ENCODE data around the gene DLG1. TPM values are rescaled to one million over a fixed set of nuclear protein-coding genes. Genes with fewer than 3 reads are reported as not detected.
"Not testable (repeated sequence)": the region's sequence is repeated elsewhere in the genome, so short reads cannot be mapped to it uniquely, and the experiment has no call there.

DLG1 gene
- total RNA-seq, 1 experiment from 2014 or later: 89.8 TPM

DNA sequence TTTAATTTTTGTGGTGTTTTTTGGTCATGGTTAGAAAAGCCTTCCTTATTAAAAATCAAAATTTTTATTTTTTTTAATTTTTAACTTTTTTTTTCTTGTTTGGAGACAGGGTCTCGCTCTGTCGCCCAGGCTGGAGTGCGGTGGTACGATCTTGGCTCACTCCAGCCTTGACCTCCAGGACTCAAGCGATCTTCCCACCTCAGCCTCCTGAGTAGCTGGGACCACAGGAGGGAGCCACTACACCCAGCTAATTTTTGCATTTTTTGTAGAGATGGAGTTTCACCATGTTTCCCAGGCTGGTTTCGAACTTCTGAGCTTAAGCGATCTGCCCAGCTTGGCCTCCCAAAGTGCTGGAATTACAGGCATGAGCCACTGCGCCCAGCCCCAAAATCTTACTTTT lies 21.6 kb downstream of the DLG1 start:
- BruUV-seq (replicated peaks); H3K9ac ChIP-seq (ENCODE audit: low read length); H2AFZ ChIP-seq (ENCODE audit: low read depth, low read length, poor library complexity, severe bottlenecking); H3K4me2 ChIP-seq (ENCODE audit: low read length); DNase-seq (ENCODE audit: low read depth, low spot score); H3K4me1 ChIP-seq (ENCODE audit: control insufficient read depth in 1 of 2, insufficient read depth in 2 of 2, low read length in 2 of 2); H3K27me3 ChIP-seq (ENCODE audit: insufficient read depth, low read length); H4K20me1 ChIP-seq (ENCODE audit: insufficient read depth); intact Hi-C loops (cut with micrococcal nuclease); H3K9me3 ChIP-seq (ENCODE audit: control insufficient read depth in 1 of 2, insufficient read depth in 1 of 2, low read depth in 1 of 2, low read length in 2 of 2); H3K27ac ChIP-seq (ENCODE audit: low read depth, low read length); H3K4me3 ChIP-seq (replicated peaks in 1 of 2; ENCODE audit: low read depth in 1 of 2, low read length in 2 of 2); H3K9me2 ChIP-seq (ENCODE audit: insufficient read depth): not testable (repeated sequence)
- ChIA-PET CTCF (interaction anchor here (0.7 to 1.1 kb wide), 2 partner anchors 11 to 21 kb away, joined by 3 read pairs; no protein-coding TSS in a partner anchor), RAD21 (ENCODE audit: low non-redundant PET in 1 of 2, low total read pairs in 2 of 2, uncharacterized antibody in 2 of 2, unreplicated experiment in 2 of 2) (interaction anchor here in 1 of 2 experiments (0.7 kb wide), 1 partner anchor 59 kb away, joined by 3 read pairs; no protein-coding TSS in a partner anchor), POLR2A (interaction anchor here (0.7 to 1.0 kb wide), 2 partner anchors 9 to 33 kb away, joined by 3 read pairs; no protein-coding TSS in a partner anchor)
- peaks cover 2 to 25% of the 10 kb centered on the region in 2 experiments; a peak in 2 of 4 replicates for H3K36me3 ChIP-seq (ENCODE audit: control insufficient read depth in 1 of 2, insufficient read depth in 2 of 2, low read length in 2 of 2)
- peak; percentile 53 for TF ChIP-seq RAD21 (IDR thresholded peaks at IDR 0.05; ENCODE audit: low read depth)
- TF ChIP-seq, protein P1, sequence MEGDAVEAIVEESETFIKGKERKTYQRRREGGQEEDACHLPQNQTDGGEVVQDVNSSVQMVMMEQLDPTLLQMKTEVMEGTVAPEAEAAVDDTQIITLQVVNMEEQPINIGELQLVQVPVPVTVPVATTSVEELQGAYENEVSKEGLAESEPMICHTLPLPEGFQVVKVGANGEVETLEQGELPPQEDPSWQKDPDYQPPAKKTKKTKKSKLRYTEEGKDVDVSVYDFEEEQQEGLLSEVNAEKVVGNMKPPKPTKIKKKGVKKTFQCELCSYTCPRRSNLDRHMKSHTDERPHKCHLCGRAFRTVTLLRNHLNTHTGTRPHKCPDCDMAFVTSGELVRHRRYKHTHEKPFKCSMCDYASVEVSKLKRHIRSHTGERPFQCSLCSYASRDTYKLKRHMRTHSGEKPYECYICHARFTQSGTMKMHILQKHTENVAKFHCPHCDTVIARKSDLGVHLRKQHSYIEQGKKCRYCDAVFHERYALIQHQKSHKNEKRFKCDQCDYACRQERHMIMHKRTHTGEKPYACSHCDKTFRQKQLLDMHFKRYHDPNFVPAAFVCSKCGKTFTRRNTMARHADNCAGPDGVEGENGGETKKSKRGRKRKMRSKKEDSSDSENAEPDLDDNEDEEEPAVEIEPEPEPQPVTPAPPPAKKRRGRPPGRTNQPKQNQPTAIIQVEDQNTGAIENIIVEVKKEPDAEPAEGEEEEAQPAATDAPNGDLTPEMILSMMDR (IDR thresholded peaks at IDR 0.05 in 2 of 3, conservative IDR thresholded peaks at IDR 0.05 in 1 of 3; ENCODE audit: borderline replicate concordance in 1 of 3, insufficient read depth in 1 of 3, low read depth in 2 of 3, low read length in 2 of 3): peak; percentile 28 to 48 (median 32); a peak in 5 of 6 replicates
- H3K79me2 ChIP-seq (ENCODE audit: insufficient read depth, low read length): peaks cover 98% of the 10 kb centered on the region
- ATAC-seq: peak; percentile 40; the same call in 1 of the 2 replicates

DNA sequence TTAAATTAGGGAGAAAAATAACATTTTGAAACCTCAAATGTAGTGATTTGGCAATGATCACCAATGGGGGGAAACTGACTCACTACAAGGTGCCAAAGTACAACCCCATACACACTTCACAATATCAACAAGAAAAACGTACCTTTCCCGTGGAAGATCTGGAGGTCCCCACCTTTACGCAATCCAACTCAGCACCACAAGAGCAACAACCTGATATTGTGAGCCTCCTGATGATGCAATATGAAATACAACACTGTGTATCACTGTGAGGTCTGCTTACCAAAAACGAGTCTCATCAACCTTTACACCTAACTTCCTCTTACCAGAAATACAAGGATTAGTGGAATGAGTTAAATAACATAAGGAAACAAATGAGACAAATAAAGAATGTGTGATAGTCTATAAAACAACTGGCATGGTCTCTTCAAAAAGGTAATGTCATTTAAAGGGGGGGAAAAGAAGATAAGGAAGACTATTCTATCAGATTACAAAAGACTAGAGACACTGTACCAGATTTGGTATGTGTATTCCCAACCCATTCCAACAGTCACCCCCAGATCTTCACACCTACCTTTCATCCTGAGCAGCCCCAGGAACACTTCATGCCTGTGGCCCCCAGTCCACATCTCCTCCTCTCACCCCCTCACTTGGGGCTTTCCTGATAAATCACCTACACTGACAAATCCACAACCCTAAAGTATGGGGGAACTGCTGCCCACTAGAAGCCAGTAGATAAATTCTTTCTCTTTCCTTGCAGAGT lies 27.7 kb downstream of the DLG1 start:
- no peaks in the 10 kb centered on the region for H3K9me3 ChIP-seq (ENCODE audit: control insufficient read depth in 1 of 2, insufficient read depth in 1 of 2, low read depth in 1 of 2, low read length in 2 of 2)
- ChIA-PET CTCF (no interaction called here), RAD21 (ENCODE audit: low non-redundant PET in 1 of 2, low total read pairs in 2 of 2, uncharacterized antibody in 2 of 2, unreplicated experiment in 2 of 2) (no interaction called here), POLR2A (no interaction called here)
- no peak overlapping the region for H2AFZ ChIP-seq (ENCODE audit: low read depth, low read length, poor library complexity, severe bottlenecking)
- peaks cover 99% of the 10 kb centered on the region for H3K79me2 ChIP-seq (ENCODE audit: insufficient read depth, low read length)
- no peak for TF ChIP-seq EZH2 (IDR thresholded peaks at IDR 0.05)
- TF ChIP-seq EZH2phosphoT487 (IDR thresholded peaks at IDR 0.05; ENCODE audit: borderline replicate concordance): no peak
- TF ChIP-seq POLR2A (IDR thresholded peaks at IDR 0.05; ENCODE audit: borderline replicate concordance, extremely low read depth, insufficient read depth, insufficient read length): no peak
- TF ChIP-seq, protein P2, sequence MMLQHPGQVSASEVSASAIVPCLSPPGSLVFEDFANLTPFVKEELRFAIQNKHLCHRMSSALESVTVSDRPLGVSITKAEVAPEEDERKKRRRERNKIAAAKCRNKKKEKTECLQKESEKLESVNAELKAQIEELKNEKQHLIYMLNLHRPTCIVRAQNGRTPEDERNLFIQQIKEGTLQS (IDR thresholded peaks at IDR 0.05): peak; percentile 56; the same call in 1 of the 2 replicates
- TF ChIP-seq, protein P1 (IDR thresholded peaks at IDR 0.05 in 2 of 3, conservative IDR thresholded peaks at IDR 0.05 in 1 of 3; ENCODE audit: borderline replicate concordance in 1 of 3, insufficient read depth in 1 of 3, low read depth in 2 of 3, low read length in 2 of 3): no peak
- TF ChIP-seq CEBPB (IDR thresholded peaks at IDR 0.05; ENCODE audit: low read depth): peak; percentile 50; the same call in 1 of the 2 replicates
- TF ChIP-seq ELF1 (IDR thresholded peaks at IDR 0.05; ENCODE audit: borderline replicate concordance, low read depth): no peak
- no peak for TF ChIP-seq ZFX (IDR thresholded peaks at IDR 0.05)
- no peak for TF ChIP-seq FOSL1 (IDR thresholded peaks at IDR 0.05; ENCODE audit: low read depth)
- TF ChIP-seq SP1 (IDR thresholded peaks at IDR 0.05; ENCODE audit: low read depth): no peak
- TF ChIP-seq YY1 (IDR thresholded peaks at IDR 0.05; ENCODE audit: extremely low read depth, insufficient replicate concordance, low read depth, low read length): no peak
- H3K4me2 ChIP-seq (ENCODE audit: low read length): no peak overlapping the region
- H3K4me1 ChIP-seq (ENCODE audit: control insufficient read depth in 1 of 2, insufficient read depth in 2 of 2, low read length in 2 of 2): no peaks in the 10 kb centered on the region
- H3K27me3 ChIP-seq (ENCODE audit: insufficient read depth, low read length): no peaks in the 10 kb centered on the region
- no TSS peak for BruUV-seq (replicated peaks)
- no peak for ATAC-seq
- H3K4me3 ChIP-seq (replicated peaks in 1 of 2; ENCODE audit: low read depth in 1 of 2, low read length in 2 of 2): no peak overlapping the region
- no peak overlapping the region for H3K9ac ChIP-seq (ENCODE audit: low read length)
- H3K36me3 ChIP-seq (ENCODE audit: control insufficient read depth in 1 of 2, insufficient read depth in 2 of 2, low read length in 2 of 2): no peaks in the 10 kb centered on the region
- peaks cover 14% of the 10 kb centered on the region; the same call in 1 of the 2 replicates for H4K20me1 ChIP-seq (ENCODE audit: insufficient read depth)
- H3K9me2 ChIP-seq (ENCODE audit: insufficient read depth): no peaks in the 10 kb centered on the region
- no peak for DNase-seq (ENCODE audit: low read depth, low spot score)
- intact Hi-C loops (cut with micrococcal nuclease): loop anchor here (5.0 kb wide), 1 partner anchor 242 kb away; no protein-coding TSS in a partner anchor
- no peak overlapping the region for H3K27ac ChIP-seq (ENCODE audit: low read depth, low read length)

Data from HCT116 (cell line).